ENCODE data around the gene KRT28. TPM values are rescaled to one million over a fixed set of nuclear protein-coding genes. Genes with fewer than 3 reads are reported as not detected.

Gene KRT28
- total and polyA plus RNA-seq, 10 donors: not detected

DNA sequence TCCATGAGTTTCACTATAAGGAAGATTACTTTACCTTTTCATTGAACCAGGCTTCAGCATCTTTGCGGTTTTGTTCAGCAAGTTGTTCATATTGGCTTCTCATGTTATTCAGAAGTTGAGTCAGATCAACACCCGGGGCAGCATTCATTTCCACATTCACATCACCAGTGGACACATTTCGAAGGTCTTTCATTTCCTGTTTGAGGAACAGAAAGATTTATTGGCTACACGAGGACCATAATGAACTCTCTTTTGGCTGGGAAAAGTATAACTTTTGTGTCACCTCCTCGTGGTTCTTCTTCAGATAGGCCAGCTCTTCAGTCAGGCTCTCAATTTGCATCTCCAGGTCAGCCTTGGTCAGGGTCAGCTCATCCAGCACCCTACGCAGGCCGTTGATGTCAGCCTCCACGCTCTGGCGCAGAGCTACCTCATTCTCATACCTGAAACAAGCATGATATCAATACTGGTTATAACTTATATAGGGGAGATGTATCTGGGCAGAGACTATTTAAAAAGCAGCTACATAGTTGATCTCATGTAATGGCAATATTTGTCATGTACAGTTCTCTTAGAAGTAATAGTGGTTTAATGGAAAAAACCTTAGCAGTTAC, 20.6 kb upstream of the KRT28 start:
- Histone ChIP-seq H3K27me3 (replicated peaks in 1 of 7) (no peaks in the 10 kb centered on the region), H3K27ac (peak overlapping the region; percentile 16 to 96 (median 93)), H3K4me1 (peaks cover 6 to 32% (median 18%) of the 10 kb centered on the region in 6 donors), H3K36me3 (peaks cover 0 to 27% (median 12%) of the 10 kb centered on the region in 6 donors), H3K4me3 (no peak overlapping the region), H3K9me3 (peaks cover 0 to 13% (median 0%) of the 10 kb centered on the region in 8 donors)
- intact Hi-C loops (cut with DNase I; ENCODE audit: low total_unique reads): no loop called here
- TF ChIP-seq POLR2AphosphoS5 (IDR thresholded peaks at IDR 0.05) (no peak), POLR2A (IDR thresholded peaks at IDR 0.05) (no peak)
- TF ChIP-seq, protein P1, sequence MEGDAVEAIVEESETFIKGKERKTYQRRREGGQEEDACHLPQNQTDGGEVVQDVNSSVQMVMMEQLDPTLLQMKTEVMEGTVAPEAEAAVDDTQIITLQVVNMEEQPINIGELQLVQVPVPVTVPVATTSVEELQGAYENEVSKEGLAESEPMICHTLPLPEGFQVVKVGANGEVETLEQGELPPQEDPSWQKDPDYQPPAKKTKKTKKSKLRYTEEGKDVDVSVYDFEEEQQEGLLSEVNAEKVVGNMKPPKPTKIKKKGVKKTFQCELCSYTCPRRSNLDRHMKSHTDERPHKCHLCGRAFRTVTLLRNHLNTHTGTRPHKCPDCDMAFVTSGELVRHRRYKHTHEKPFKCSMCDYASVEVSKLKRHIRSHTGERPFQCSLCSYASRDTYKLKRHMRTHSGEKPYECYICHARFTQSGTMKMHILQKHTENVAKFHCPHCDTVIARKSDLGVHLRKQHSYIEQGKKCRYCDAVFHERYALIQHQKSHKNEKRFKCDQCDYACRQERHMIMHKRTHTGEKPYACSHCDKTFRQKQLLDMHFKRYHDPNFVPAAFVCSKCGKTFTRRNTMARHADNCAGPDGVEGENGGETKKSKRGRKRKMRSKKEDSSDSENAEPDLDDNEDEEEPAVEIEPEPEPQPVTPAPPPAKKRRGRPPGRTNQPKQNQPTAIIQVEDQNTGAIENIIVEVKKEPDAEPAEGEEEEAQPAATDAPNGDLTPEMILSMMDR (IDR thresholded peaks at IDR 0.05 in 8 of 11, conservative IDR thresholded peaks at IDR 0.05 in 3 of 11): no peak
- WGBS, 5 donors: 74 to 85% (median 78%) methylated on average over 9 of the region's 9 CpGs
- DNase-seq: no peak

- Histone ChIP-seq H3K27ac (peak overlapping the region; percentile 91 to 96 (median 93)), H3K9me3 (peaks cover 0 to 13% (median 0%) of the 10 kb centered on the region in 8 donors), H3K36me3 (peaks cover 0 to 27% (median 12%) of the 10 kb centered on the region in 6 donors), H3K4me1 (peaks cover 6 to 32% (median 18%) of the 10 kb centered on the region in 6 donors), H3K4me3 (peak overlapping the region; percentile 29 to 81 (median 60)), H3K27me3 (replicated peaks in 1 of 7) (no peaks in the 10 kb centered on the region)
- no peak for DNase-seq
- TF ChIP-seq POLR2AphosphoS5 (IDR thresholded peaks at IDR 0.05) (peak in 1 of 3 donors; percentile 28), POLR2A (IDR thresholded peaks at IDR 0.05) (no peak)
- intact Hi-C loops (cut with DNase I; ENCODE audit: low total_unique reads): no loop called here
- 47 to 66% (median 55%) methylated on average over 9 of the region's 9 CpGs for WGBS, 5 donors
These were observed 19.9 kb upstream of the KRT28 start for GRCh38 chr17:40819528-40820125.

DNA sequence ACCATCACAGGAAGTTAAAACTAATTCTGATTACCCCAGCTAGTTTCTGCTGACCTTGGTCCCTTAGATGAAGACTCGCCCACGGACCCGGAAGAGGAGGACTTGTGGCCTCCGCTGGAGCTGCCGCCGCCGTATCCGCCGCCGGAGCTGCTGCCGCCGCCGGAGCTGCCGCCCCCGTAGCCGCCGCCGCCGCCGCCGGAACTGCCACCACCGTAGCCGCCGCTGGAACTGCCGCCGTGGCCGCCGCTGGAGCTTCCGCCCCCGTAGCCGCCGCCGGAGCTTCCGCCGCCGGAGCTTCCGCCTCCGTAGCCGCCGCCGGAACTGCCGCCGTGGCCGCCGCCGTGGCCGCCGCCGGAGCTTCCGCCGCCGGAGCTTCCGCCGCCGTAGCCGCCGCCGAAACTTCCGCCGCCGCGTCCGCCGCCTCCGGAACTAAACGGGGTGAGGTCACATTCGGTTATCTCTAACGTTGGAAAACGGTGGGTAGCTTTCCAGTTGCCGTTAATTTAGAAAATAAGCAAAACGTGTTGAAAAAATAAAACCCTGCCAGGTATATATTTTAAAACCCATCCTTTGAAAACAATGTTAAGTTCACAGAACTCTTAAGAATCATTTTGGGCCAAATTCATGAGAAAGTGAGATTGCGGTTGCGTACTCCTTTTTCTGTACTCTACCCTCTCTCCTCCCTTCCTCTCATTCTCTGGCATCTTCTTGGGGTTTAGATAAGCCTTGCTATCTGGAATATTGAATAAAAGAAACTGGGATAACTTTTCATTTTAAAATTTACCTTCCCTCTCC, 19.2 kb upstream of the KRT28 start:
- peak overlapping the region; percentile 91 to 96 (median 93) for H3K27ac ChIP-seq
- 1 to 3% (median 2%) methylated on average over 40 to 73 of the region's 73 CpGs for WGBS, 5 donors
- intact Hi-C loops (cut with DNase I; ENCODE audit: low total_unique reads): no loop called here
- peak overlapping the region; percentile 48 to 81 (median 60) for H3K4me3 ChIP-seq
- TF ChIP-seq POLR2A (IDR thresholded peaks at IDR 0.05): no peak
- TF ChIP-seq POLR2AphosphoS5 (IDR thresholded peaks at IDR 0.05): peak; percentile 70 to 79 (median 75)
- TF ChIP-seq, protein P1 (IDR thresholded peaks at IDR 0.05 in 8 of 11, conservative IDR thresholded peaks at IDR 0.05 in 3 of 11): peak in 1 of 11 experiments; percentile 11
- peak; percentile 94 for DNase-seq
- peaks cover 0 to 27% (median 12%) of the 10 kb centered on the region in 6 donors for H3K36me3 ChIP-seq
- H3K9me3 ChIP-seq: peaks cover 0 to 13% (median 0%) of the 10 kb centered on the region in 8 donors
- H3K27me3 ChIP-seq (replicated peaks in 1 of 7): no peaks in the 10 kb centered on the region
- peaks cover 6 to 32% (median 18%) of the 10 kb centered on the region in 6 donors for H3K4me1 ChIP-seq

DNA sequence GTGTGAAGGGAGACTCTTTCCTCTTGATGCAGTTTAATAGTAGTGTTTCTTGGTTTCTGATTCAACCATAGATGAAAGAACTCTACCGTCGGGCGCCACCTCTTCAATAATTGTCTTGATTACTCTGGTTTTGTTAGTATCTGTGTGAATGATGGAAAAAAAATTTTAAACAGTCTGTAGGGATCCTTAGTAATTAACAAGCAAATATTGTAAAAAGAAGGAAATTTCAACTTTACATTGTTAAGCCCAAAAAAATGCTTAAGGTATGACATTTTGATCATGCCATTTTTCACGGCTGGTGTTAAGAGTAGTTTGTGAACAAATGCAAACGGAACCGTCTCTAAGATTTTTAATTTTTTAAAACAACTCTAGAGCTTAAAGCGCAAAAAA, 18.6 kb upstream of the KRT28 start:
- TF ChIP-seq, protein P1 (IDR thresholded peaks at IDR 0.05 in 8 of 11, conservative IDR thresholded peaks at IDR 0.05 in 3 of 11): no peak
- TF ChIP-seq POLR2AphosphoS5 (IDR thresholded peaks at IDR 0.05) (no peak), POLR2A (IDR thresholded peaks at IDR 0.05) (no peak)
- Histone ChIP-seq H3K4me3 (peak overlapping the region; percentile 48 to 81 (median 60)), H3K27ac (peak overlapping the region; percentile 91 to 96 (median 93)), H3K36me3 (peaks cover 0 to 27% (median 12%) of the 10 kb centered on the region in 6 donors), H3K27me3 (replicated peaks in 1 of 7) (peaks cover 0 to 6% (median 0%) of the 10 kb centered on the region in 7 donors), H3K4me1 (peaks cover 6 to 32% (median 18%) of the 10 kb centered on the region in 6 donors), H3K9me3 (peaks cover 0 to 13% (median 0%) of the 10 kb centered on the region in 8 donors)
- intact Hi-C loops (cut with DNase I; ENCODE audit: low total_unique reads): no loop called here
- no peak for DNase-seq
- WGBS, 5 donors: 21 to 28% (median 25%) methylated on average over 7 of the region's 7 CpGs
